ENCODE measurements around the gene PHLDB3.
"Not testable (repeated sequence)": the region's sequence is repeated elsewhere in the genome, so short reads cannot be mapped to it uniquely, and the experiment has no call there.

The PHLDB3 gene

GRCh38 chr19:43504426-43505185 lies at the start of gene PHLDB3:
Gene PHLDB3, minus strand, starts transcription at chr19:43504746. Its CDS starts 628 bp downstream, at chr19:43504118.
- DNase-seq = peak; percentile 82

GRCh38 chr19:43553656-43554055 lies 49.1 kb upstream of the PHLDB3 start:
- DNase-seq = no peak

GRCh38 chr19:43552616-43553015 lies 48.1 kb upstream of the PHLDB3 start:
- DNase-seq = no peak

- no peak for DNase-seq
Measured at GRCh38 chr19:43552198-43552450, 47.6 kb upstream of the PHLDB3 start.

- DNase-seq = no peak
Measured at GRCh38 chr19:43551399-43552197, 47.1 kb upstream of the PHLDB3 start.

- no peak for DNase-seq
Measured at GRCh38 chr19:43548706-43549105, 44.2 kb upstream of the PHLDB3 start.

- DNase-seq = not testable (repeated sequence)
Measured at GRCh38 chr19:43547926-43548325, 43.4 kb upstream of the PHLDB3 start.

- DNase-seq = no peak
Measured at GRCh38 chr19:43546581-43546980, 42.0 kb upstream of the PHLDB3 start.

- DNase-seq = no peak
Measured at GRCh38 chr19:43545981-43546380, 41.4 kb upstream of the PHLDB3 start.

- no peak for DNase-seq
Measured at GRCh38 chr19:43545276-43545675, 40.7 kb upstream of the PHLDB3 start.

GRCh38 chr19:43544077-43544476 lies 39.5 kb upstream of the PHLDB3 start:
- no peak for DNase-seq

- no peak for DNase-seq
Measured at GRCh38 chr19:43541920-43542650, 37.5 kb upstream of the PHLDB3 start.

GRCh38 chr19:43540381-43540780 lies 35.8 kb upstream of the PHLDB3 start:
- DNase-seq = no peak

GRCh38 chr19:43538922-43539321 lies 34.4 kb upstream of the PHLDB3 start:
- no peak for DNase-seq

GRCh38 chr19:43534816-43535761 lies 30.5 kb upstream of the PHLDB3 start:
- DNase-seq = no peak

GRCh38 chr19:43534305-43534815 lies 29.8 kb upstream of the PHLDB3 start:
- no peak for DNase-seq

- peak; percentile 97 for DNase-seq
Measured at GRCh38 chr19:43533546-43534304, 29.2 kb upstream of the PHLDB3 start.

- peak; percentile 91 for DNase-seq
Measured at GRCh38 chr19:43532962-43533545, 28.5 kb upstream of the PHLDB3 start, which contains the start of gene ZNF575. Gene ZNF575, plus strand, starts transcription at chr19:43533188. Its CDS starts 1,235 bp downstream, at chr19:43534423.

GRCh38 chr19:43532571-43532961 lies 28.0 kb upstream of the PHLDB3 start:
- no peak for DNase-seq

GRCh38 chr19:43527860-43528622 lies 23.5 kb upstream of the PHLDB3 start:
- no peak for DNase-seq
